Superior temporal gyrus (tissue), 1 donor: ENCODE data around the gene MADD.
"Not testable (repeated sequence)": the region's sequence is repeated elsewhere in the genome, so short reads cannot be mapped to it uniquely, and the experiment has no call there.

Experiments
- DNase-seq: peaks from one replicate; pipeline ENCODE4 v3.0.0-alpha.2; 2016; ENCODE audit errors: extremely low spot score

Gene MADD

DNA sequence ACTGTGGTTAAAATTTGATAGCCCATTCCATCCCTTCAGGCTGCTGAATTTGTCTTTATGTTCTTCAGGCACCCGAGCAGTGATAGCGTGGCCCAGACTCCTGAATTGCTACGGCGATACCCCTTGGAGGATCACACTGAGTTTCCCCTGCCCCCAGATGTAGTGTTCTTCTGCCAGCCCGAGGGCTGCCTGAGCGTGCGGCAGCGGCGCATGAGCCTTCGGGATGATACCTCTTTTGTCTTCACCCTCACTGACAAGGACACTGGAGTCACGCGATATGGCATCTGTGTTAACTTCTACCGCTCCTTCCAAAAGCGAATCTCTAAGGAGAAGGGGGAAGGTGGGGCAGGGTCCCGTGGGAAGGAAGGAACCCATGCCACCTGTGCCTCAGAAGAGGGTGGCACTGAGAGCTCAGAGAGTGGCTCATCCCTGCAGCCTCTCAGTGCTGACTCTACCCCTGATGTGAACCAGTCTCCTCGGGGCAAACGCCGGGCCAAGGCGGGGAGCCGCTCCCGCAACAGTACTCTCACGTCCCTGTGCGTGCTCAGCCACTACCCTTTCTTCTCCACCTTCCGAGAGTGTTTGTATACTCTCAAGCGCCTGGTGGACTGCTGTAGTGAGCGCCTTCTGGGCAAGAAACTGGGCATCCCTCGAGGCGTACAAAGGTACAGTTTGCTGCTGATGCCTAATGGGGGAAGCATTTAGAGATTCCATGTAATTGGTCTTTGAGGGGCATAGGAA lies 4.7 kb downstream of the MADD start:
- no peak for DNase-seq

GRCh38 chr11:47276923-47277322 lies 7.0 kb downstream of the MADD start:
- DNase-seq, result no peak

DNA sequence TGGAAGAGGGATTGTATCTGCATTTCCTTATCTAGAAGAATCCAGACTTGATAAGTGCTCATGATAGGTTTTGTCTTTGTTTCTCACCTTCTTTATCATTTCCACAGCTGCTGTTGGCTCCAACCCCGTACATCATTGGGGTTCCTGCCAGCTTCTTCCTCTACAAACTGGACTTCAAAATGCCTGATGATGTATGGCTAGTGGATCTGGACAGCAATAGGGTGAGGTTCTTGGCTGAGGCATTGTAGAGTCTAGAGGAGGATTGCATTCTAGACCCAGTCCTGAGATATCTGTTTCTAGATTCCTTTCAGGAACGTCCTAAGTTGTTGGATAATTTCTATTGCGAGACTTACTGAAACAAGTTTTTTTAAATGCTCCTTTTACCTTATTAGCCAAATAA lies 8.1 kb downstream of the MADD start:
- DNase-seq, result no peak

DNA sequence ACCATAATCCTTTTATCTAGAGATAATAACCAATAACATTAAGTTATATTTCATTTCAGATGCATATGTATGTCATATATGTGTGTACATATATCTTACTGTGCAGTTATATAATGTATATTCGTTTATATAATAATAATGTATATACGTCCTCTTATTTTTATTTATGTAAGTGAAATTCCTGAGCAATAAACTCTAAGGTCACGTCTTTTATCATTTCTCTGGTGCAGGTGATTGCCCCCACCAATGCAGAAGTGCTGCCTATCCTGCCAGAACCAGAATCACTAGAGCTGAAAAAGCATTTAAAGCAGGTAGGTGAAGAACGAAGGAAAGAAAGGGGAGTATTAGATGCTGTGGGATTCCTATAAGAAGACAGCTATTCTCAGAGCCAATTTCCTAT lies 8.8 kb downstream of the MADD start:
- no peak for DNase-seq

GRCh38 chr11:47280099-47280498 lies 10.2 kb downstream of the MADD start:
- no peak for DNase-seq

- no peak for DNase-seq
Measured at GRCh38 chr11:47280860-47281259, 10.9 kb downstream of the MADD start.

DNA sequence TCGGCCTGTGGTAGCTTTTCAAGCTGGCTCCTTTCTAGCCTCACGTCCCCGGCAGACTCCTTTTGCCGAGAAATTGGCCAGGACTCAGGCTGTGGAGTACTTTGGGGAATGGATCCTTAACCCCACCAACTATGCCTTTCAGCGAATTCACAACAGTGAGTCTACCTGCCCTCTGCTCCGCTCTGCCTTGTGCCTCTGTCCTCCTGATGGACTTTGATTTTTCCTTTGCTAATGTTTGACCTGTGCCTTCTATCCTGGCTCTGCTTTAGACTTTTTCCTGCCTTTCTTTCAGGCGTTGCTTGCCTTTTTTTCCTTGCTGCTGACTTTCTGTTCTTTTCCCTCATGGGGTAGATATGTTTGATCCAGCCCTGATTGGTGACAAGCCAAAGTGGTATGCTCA lies 12.5 kb downstream of the MADD start:
- no peak for DNase-seq

- no peak for DNase-seq
Measured at GRCh38 chr11:47284151-47284550, 14.2 kb downstream of the MADD start.

- DNase-seq, result no peak
Measured at GRCh38 chr11:47285969-47286770, 16.2 kb downstream of the MADD start.

DNA sequence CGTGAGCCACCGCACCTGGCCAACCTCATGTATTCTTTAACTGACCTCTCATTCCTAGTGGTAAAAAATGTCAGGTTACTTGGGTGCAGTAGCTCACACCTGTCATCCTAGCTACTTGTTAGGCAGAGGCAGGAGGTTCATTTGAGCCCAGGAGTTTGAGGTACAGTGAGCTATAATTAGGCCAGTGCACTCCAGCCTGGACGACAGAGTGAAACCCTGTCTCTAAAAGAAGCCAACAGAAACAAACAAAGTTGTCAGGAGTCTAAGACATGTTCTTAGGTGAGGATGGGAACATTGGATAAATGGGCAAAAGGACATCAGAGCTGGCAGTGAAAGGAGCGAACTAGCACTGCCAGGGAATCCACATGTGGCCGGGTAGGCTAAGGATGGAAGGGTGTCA lies 18.1 kb downstream of the MADD start:
- no peak for DNase-seq

- DNase-seq, result no peak
Measured at GRCh38 chr11:47289856-47290255, 19.9 kb downstream of the MADD start.

DNA sequence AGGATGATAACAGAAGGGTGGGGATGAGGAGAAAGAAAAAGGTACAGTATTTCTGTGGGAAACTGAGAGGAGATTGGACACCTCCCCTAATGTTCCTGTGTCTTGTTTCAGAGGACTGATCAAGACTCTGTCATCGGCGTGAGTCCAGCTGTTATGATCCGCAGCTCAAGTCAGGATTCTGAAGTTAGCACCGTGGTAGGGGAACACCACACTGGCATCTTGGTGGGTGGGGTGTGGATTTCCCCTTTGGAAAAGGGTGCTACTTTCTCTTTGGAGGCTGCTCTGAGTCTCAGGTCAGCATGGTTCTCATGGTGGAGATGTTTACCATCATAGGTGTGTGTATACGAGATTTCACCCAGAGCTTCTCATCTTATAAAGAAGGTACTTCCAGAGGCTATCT lies 25.5 kb downstream of the MADD start:
- no peak for DNase-seq

DNA sequence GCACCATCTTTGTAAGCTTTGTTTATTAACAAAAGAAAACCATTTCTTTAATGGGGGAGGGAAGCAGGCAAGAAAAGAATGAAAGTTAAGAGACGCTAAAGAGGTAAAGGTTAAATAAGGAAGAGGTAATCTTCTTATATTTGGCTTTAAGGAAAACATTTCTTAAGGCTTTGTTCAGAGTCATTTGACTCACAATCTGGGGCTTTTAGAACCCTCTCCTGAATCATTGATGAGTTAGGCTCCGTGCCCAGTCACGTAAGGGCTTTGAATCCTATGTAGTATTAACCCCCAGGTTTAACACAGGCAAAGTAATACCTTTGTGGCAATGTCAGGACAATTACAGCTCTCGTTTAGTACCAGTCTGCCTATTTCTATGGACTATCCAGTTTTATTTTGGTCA lies 26.1 kb downstream of the MADD start:
- DNase-seq, result no peak

DNA sequence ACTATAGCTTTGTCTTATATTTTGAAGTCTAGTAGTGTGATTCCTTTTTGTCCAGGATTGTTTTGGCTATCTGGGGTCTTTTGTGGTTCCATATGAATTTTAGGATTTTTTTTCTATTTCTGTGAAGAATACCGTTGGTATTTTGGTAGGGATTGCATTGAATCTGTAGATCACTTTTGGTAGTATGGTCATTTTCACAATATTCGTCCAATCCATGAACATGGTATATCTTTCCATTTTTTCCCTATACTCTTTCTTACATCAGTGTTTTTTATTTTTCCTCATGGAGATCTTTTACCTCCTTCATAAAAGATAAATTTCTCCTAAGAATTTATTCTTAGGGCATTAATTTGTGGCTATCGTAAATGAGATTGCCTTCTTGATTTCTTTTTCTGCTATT lies 29.1 kb downstream of the MADD start:
- DNase-seq, result no peak

DNA sequence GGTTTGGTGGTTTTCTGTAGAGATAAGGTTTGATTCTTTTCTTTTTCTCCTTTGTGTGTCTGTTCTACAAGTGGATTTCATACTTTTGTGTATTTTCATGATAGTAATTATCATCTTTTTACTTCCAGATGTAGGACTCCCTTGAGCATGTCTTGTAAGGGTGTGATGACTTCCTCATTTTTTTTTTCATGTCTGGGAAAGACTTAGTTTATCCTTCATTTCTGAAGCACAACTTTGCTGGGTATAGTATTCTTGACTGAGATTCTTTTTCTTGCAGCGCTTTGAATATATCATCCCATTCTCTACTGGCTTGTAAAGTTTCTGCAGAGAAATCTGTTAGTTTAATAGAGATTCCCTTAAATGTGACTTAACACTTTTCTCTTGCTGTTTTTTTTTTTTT lies 32.9 kb downstream of the MADD start:
- DNase-seq, result no peak

DNA sequence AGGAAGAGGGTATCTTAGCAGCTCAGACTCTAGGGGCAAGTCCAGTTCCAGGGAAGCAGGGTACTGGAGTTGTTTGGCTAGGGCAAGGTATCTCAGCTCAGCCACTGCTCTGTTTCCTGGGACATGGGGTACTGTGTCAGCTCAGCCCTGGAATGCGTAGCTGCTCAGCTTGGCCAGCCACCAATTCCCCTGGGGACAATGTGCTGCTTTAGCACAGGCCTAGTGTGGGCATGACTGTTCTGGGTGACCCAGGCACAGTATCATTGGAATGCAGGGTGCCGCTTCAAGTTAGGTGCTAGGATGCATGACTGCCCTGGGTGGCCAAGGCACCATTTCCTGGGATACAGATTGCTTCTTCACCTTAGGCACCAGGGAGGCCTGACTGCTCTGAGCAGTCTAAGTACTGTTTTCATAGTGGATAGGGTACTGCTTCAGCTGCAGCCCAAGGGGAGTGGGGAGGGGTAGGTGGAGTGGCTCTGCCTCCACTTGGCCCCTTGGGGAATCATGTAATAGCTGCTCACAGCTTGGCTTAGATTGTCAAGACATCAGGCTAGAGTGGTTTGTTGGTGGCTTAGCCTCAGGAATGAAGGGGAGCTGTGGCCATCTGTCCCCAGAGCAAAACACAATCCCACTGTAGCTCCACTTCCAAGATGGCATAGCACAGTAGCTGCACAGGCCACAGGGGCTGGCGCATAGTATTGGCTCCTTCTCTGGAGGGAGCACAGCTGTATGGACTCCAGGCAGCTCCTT lies 36.0 kb downstream of the MADD start:
- DNase-seq, result peak; percentile 80

DNA sequence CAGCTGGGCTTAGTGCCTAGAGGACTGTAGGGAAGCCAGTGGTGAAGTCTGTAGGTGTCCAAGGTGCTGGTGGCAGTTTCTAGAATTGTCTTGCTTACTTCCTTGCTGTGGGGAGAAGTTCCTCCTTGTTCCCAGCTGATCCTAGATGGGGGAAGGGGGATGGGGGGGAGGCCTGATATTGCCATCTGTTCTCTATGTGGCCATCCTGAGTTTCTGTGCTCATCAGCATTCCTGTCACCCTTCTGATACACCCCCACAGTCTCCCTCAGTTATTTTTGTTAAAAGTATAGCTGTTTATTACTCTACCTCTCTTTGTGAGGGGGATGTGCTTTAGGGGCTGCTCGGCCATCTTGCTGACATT lies 36.5 kb downstream of the MADD start:
- DNase-seq, result peak; percentile 38

GRCh38 chr11:47308050-47308823 lies 38.3 kb downstream of the MADD start:
- DNase-seq, result no peak

DNA sequence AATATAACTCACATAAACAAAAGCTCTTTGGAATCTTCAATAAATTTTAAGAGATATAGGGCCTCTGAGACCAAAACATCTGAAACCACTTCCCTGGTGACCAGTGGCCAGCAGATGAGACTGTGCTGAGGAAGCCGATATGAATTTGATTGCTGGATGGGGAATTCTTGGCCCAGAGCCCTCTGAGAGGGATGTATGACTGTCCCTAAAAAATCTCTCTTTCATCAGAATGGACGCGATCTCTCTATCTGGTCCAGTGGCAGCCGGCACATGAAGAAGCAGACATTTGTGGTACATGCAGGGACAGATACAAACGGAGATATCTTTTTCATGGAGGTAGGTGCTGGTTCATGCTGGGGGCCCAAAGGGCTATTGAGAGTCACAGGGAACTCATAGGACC lies 45.1 kb downstream of the MADD start:
- DNase-seq, result no peak

GRCh38 chr11:47316501-47316900 lies 46.6 kb downstream of the MADD start:
- not testable (repeated sequence) for DNase-seq

- no peak for DNase-seq
Measured at GRCh38 chr11:47317064-47317828, 47.3 kb downstream of the MADD start.
